Naive thymus-derived CD4-positive, alpha-beta T cell (primary cell): ENCODE results near the gene AFDN. TPM values are rescaled to one million over a fixed set of nuclear protein-coding genes. Genes with fewer than 3 reads are reported as not detected.
A peak's percentile ranks its signal among the peaks of the same experiment; 100 is the strongest.

Experiments used
- ATAC-seq: fragments of 150-1000 bp; cut with Tn5 transposase; 2 replicates; pipeline ENCODE4 v1.10.0; 2021; ENCODE audit warnings: mild to moderate bottlenecking, moderate library complexity
- CTCF ChIA-PET: fragments of 350-600 bp; sonication (Branson Sonifier 250); formaldehyde crosslinking; loops from one replicate; lab custom pipeline; 2021; ENCODE audit warnings: antibody characterized with exemption; lab: Charles Lee
- POLR2A ChIA-PET: fragments of 350-600 bp; sonication (Branson Sonifier 250); formaldehyde crosslinking; loops from one replicate; lab custom pipeline; 2021; ENCODE audit warnings: antibody characterized with exemption, inconsistent platforms; lab: Charles Lee
- DNase-seq, 9 donors: peaks; one replicate each; pipeline versions ENCODE4 v3.0.0 to v3.0.0-alpha.2; 2020 to 2022; ENCODE audit warnings: mixed read lengths in 1 of 9
- H3K27ac ChIP-seq: one replicate; pipeline ENCODE4 v1.7.0; 2013; ENCODE audit warnings: mild to moderate bottlenecking, low read depth, low read length, moderate library complexity
- H3K27me3 ChIP-seq, 2 donors: one replicate each; pipeline ENCODE4 v1.7.0; 2013; ENCODE audit warnings: low read length in 2 of 2, mild to moderate bottlenecking in 2 of 2, moderate library complexity in 2 of 2; ENCODE audit not compliant: control insufficient read depth in 2 of 2, insufficient read depth in 2 of 2
- H3K36me3 ChIP-seq, 3 experiments: 1 replicate in 2 of 3; 2 replicates in 1 of 3; pipeline ENCODE4 v1.7.0; 2013; ENCODE audit warnings: low read length in 3 of 3, mild to moderate bottlenecking in 3 of 3, moderate library complexity in 1 of 3; ENCODE audit not compliant: insufficient read depth in 3 of 3, control insufficient read depth in 2 of 3
- H3K4me1 ChIP-seq, 2 donors: one replicate each; pipeline ENCODE4 v1.7.0; 2013; ENCODE audit warnings: low read length in 2 of 2, mild to moderate bottlenecking in 2 of 2, moderate library complexity in 1 of 2; ENCODE audit not compliant: control insufficient read depth in 2 of 2, insufficient read depth in 2 of 2
- H3K4me3 ChIP-seq: 2 replicates; pipeline ENCODE4 v1.7.0; 2013; ENCODE audit warnings: mild to moderate bottlenecking, low read length
- H3K9me3 ChIP-seq, 3 experiments: 1 replicate in 2 of 3; 2 replicates in 1 of 3; pipeline ENCODE4 v1.7.0; 2013; ENCODE audit warnings: low read length in 3 of 3; ENCODE audit not compliant: control insufficient read depth in 2 of 3
- H3K27ac Mint-ChIP-seq, 9 donors: one replicate each; pipeline ENCODE4 v1.8.0; 2020 to 2022; ENCODE audit warnings: mixed read lengths in 9 of 9, mild to moderate bottlenecking in 8 of 9, moderate library complexity in 5 of 9, inconsistent platforms in 2 of 9
- H3K27me3 Mint-ChIP-seq, 5 donors: one replicate each; pipeline ENCODE4 v1.8.0; 2021 to 2022; ENCODE audit warnings: mixed read lengths in 5 of 5, mild to moderate bottlenecking in 1 of 5
- H3K36me3 Mint-ChIP-seq, 5 donors: one replicate each; pipeline ENCODE4 v1.8.0; 2020 to 2022; ENCODE audit warnings: mixed read lengths in 5 of 5, mild to moderate bottlenecking in 3 of 5, inconsistent platforms in 1 of 5
- H3K4me1 Mint-ChIP-seq, 7 donors: one replicate each; pipeline ENCODE4 v1.8.0; 2020 to 2022; ENCODE audit warnings: mixed read lengths in 7 of 7, mild to moderate bottlenecking in 3 of 7, inconsistent platforms in 1 of 7
- H3K4me3 Mint-ChIP-seq, 10 donors: one replicate each; pipeline ENCODE4 v1.8.0; 2020 to 2022; ENCODE audit warnings: mild to moderate bottlenecking in 10 of 10, mixed read lengths in 10 of 10, moderate library complexity in 6 of 10, inconsistent platforms in 2 of 10
- H3K9me3 Mint-ChIP-seq, 11 donors: one replicate each; pipeline ENCODE4 v1.8.0; 2020 to 2022; ENCODE audit warnings: mixed read lengths in 11 of 11, mild to moderate bottlenecking in 4 of 11, inconsistent platforms in 1 of 11, moderate library complexity in 1 of 11
- intact Hi-C, 2 donors: fragments of 100-400 bp; cut with micrococcal nuclease; formaldehyde crosslinking; loops; one replicate each; pipeline ENCODE4 v1.15.1; 2023
- polyA plus RNA-seq, 2 donors: library from polyadenylated mRNA; unstranded; fragments of 300-500 nt; fragmentation: Illumina TruSeq; gene quantifications; one replicate each; pipeline ENCODE4 v1.2.3, GENCODE V29; 2021
- total RNA-seq, 6 experiments: library from RNA in 5 of 6; stranded (reverse) in 5 of 6; gene quantifications; 1 replicate in 5 of 6; 2 replicates in 1 of 6; pipeline ENCODE4 v1.2.3 and lab custom pipeline; 2021 to 2026

Gene AFDN
- total RNA-seq (10 to 100 TPM in 2 of 5 experiments, 1 to 10 TPM in 3; 3.2 to 55.1 (median 4.2) TPM), polyA plus RNA-seq (under 1 TPM; 0.08 to 0.24 TPM), total RNA-seq (lab: John Stamatoyannopoulos, UW) (7.1 reads per million, percentile 30 among the genes with 10 or more reads in this experiment)

GRCh38 chr6:167826896-167827582, at the start of gene AFDN:
Gene AFDN (plus strand): TSS chr6:167826911. CDS start chr6:167827133, 222 bp downstream.
- ChIA-PET POLR2A (no interaction called here), CTCF (no interaction called here)
- Mint-ChIP-seq H3K4me1 (peaks cover 5 to 49% (median 26%) of the 10 kb centered on the region in 7 donors), H3K9me3 (peaks cover 0 to 32% (median 6%) of the 10 kb centered on the region in 11 donors), H3K27me3 (peaks cover 47 to 79% (median 70%) of the 10 kb centered on the region in 5 donors), H3K36me3 (peaks cover 0 to 7% (median 5%) of the 10 kb centered on the region in 5 donors), H3K27ac (peak within 1 kb of the TSS in 6 of 9 donors; percentile 36 to 78 (median 56)), H3K4me3 (peak within 1 kb of the TSS; percentile 83 to 92 (median 88))
- DNase-seq: peak in 1 of 9 donors; percentile 5
- no peak for ATAC-seq
- Histone ChIP-seq H3K36me3 (no peaks in the 10 kb centered on the region), H3K27me3 (peaks cover 0 to 27% of the 10 kb centered on the region in 2 donors), H3K4me1 (peaks cover 0 to 14% of the 10 kb centered on the region in 2 donors), H3K4me3 (peak within 1 kb of the TSS; percentile 66), H3K27ac (no peak within 1 kb of the TSS), H3K9me3 (no peaks in the 10 kb centered on the region)
- intact Hi-C loops: loop anchor here (2.0 to 10.0 kb wide), 8 partner anchors 72 to 1385 kb away; partner anchors contain the start of gene RPS6KA2 (in 1 of the 2)

GRCh38 chr6:167778497-167779128, 48.1 kb upstream of the AFDN start:
- peaks cover 9 to 20% (median 11%) of the 10 kb centered on the region in 5 donors for H3K27me3 Mint-ChIP-seq
- no peak overlapping the region for H3K4me3 Mint-ChIP-seq
- H3K27me3 ChIP-seq: no peaks in the 10 kb centered on the region
- DNase-seq (no peak), ATAC-seq (no peak)
- intact Hi-C loops: no loop called here
- H3K27ac ChIP-seq: no peak overlapping the region
- H3K9me3 Mint-ChIP-seq: no peaks in the 10 kb centered on the region
- H3K36me3 ChIP-seq: no peaks in the 10 kb centered on the region
- H3K4me1 Mint-ChIP-seq: no peaks in the 10 kb centered on the region
- H3K4me3 ChIP-seq: no peak overlapping the region
- CTCF ChIA-PET: no interaction called here
- no peaks in the 10 kb centered on the region for H3K9me3 ChIP-seq
- H3K36me3 Mint-ChIP-seq: no peaks in the 10 kb centered on the region
- no peak overlapping the region for H3K27ac Mint-ChIP-seq
- H3K4me1 ChIP-seq: no peaks in the 10 kb centered on the region
- POLR2A ChIA-PET: no interaction called here

GRCh38 chr6:167779129-167779992, 47.4 kb upstream of the AFDN start:
- DNase-seq: no peak
- Mint-ChIP-seq H3K9me3 (no peaks in the 10 kb centered on the region), H3K4me1 (no peaks in the 10 kb centered on the region), H3K4me3 (no peak overlapping the region), H3K27ac (no peak overlapping the region), H3K36me3 (no peaks in the 10 kb centered on the region), H3K27me3 (peaks cover 9 to 20% (median 12%) of the 10 kb centered on the region in 5 donors)
- H3K4me3 ChIP-seq: no peak overlapping the region
- no peaks in the 10 kb centered on the region for H3K36me3 ChIP-seq
- ChIA-PET POLR2A (no interaction called here), CTCF (interaction anchor here (0.5 kb wide), 1 partner anchor 918 kb away, joined by 4 read pairs; no protein-coding TSS in a partner anchor)
- H3K4me1 ChIP-seq: no peaks in the 10 kb centered on the region
- H3K27me3 ChIP-seq: no peaks in the 10 kb centered on the region
- no peak overlapping the region for H3K27ac ChIP-seq
- intact Hi-C loops: no loop called here
- no peak for ATAC-seq
- H3K9me3 ChIP-seq: no peaks in the 10 kb centered on the region

- H3K27ac ChIP-seq: no peak overlapping the region
- no peak overlapping the region for H3K4me3 ChIP-seq
- Mint-ChIP-seq H3K9me3 (no peaks in the 10 kb centered on the region), H3K27ac (no peak overlapping the region), H3K27me3 (peaks cover 9 to 20% (median 14%) of the 10 kb centered on the region in 5 donors), H3K4me1 (no peaks in the 10 kb centered on the region), H3K4me3 (no peak overlapping the region), H3K36me3 (no peaks in the 10 kb centered on the region)
- POLR2A ChIA-PET: no interaction called here
- H3K4me1 ChIP-seq: no peaks in the 10 kb centered on the region
- H3K27me3 ChIP-seq: no peaks in the 10 kb centered on the region
- DNase-seq: no peak
- intact Hi-C loops: no loop called here
- H3K9me3 ChIP-seq: no peaks in the 10 kb centered on the region
- ATAC-seq: no peak
- CTCF ChIA-PET: no interaction called here
- no peaks in the 10 kb centered on the region for H3K36me3 ChIP-seq
Measured at GRCh38 chr6:167779993-167780655, 46.6 kb upstream of the AFDN start.

GRCh38 chr6:167781066-167781767, 45.5 kb upstream of the AFDN start:
- POLR2A ChIA-PET: no interaction called here
- ATAC-seq: no peak
- intact Hi-C loops: no loop called here
- no peaks in the 10 kb centered on the region for H3K9me3 ChIP-seq
- no peak for DNase-seq
- Mint-ChIP-seq H3K4me1 (no peaks in the 10 kb centered on the region), H3K27me3 (peaks cover 9 to 23% (median 12%) of the 10 kb centered on the region in 5 donors), H3K4me3 (no peak overlapping the region), H3K27ac (no peak overlapping the region), H3K36me3 (no peaks in the 10 kb centered on the region), H3K9me3 (no peaks in the 10 kb centered on the region)
- H3K4me3 ChIP-seq: no peak overlapping the region
- CTCF ChIA-PET: no interaction called here
- no peak overlapping the region for H3K27ac ChIP-seq
- no peaks in the 10 kb centered on the region for H3K36me3 ChIP-seq
- H3K27me3 ChIP-seq: no peaks in the 10 kb centered on the region
- no peaks in the 10 kb centered on the region for H3K4me1 ChIP-seq

GRCh38 chr6:167781868-167782267, 44.8 kb upstream of the AFDN start:
- ATAC-seq: no peak
- Histone ChIP-seq H3K27me3 (no peaks in the 10 kb centered on the region), H3K9me3 (no peaks in the 10 kb centered on the region), H3K4me3 (no peak overlapping the region), H3K36me3 (no peaks in the 10 kb centered on the region), H3K4me1 (no peaks in the 10 kb centered on the region), H3K27ac (no peak overlapping the region)
- POLR2A ChIA-PET: no interaction called here
- Mint-ChIP-seq H3K4me3 (no peak overlapping the region), H3K27me3 (peaks cover 9 to 21% (median 11%) of the 10 kb centered on the region in 5 donors), H3K27ac (no peak overlapping the region), H3K9me3 (no peaks in the 10 kb centered on the region), H3K4me1 (no peaks in the 10 kb centered on the region), H3K36me3 (no peaks in the 10 kb centered on the region)
- intact Hi-C loops: no loop called here
- DNase-seq: no peak
- CTCF ChIA-PET: no interaction called here
